Activated naive CD4-positive, alpha-beta T cell (primary cell): ENCODE results near the gene ENOPH1.

Experiments
- DNase-seq, 4 experiments: peaks; one replicate each; lab custom pipeline; 2025; lab: John Stamatoyannopoulos, UW

Gene ENOPH1

DNA sequence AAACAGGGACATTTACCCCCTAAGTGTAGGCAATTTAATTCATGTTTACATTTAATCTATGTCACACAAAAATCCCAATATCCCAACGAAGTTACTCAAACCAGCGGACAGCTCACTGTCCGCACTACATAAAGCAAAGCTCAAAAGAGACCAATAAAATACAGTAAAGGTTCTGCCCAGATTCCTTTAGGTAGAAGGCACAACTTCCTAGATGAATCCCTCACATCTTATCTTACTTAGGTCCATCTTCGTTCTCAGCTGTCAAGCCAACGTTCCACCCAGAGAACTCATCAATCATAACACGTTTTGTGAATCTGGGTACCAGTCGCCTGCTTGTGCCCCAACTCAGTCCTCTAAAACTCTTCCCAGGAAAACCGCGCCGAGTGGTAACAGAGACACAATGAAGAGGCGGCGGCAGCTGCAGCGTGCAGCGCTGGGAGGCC lies 1.8 kb upstream of the ENOPH1 start:
- no peak for DNase-seq

GRCh38 chr4:82428969-82429727 lies 1.2 kb upstream of the ENOPH1 start:
- peak; percentile 85 to 94 (median 88) for DNase-seq

GRCh38 chr4:82429728-82430192 lies 630 bp upstream of the ENOPH1 start:
- DNase-seq = peak in 3 of 4 experiments; percentile 72 to 84 (median 80)

DNA sequence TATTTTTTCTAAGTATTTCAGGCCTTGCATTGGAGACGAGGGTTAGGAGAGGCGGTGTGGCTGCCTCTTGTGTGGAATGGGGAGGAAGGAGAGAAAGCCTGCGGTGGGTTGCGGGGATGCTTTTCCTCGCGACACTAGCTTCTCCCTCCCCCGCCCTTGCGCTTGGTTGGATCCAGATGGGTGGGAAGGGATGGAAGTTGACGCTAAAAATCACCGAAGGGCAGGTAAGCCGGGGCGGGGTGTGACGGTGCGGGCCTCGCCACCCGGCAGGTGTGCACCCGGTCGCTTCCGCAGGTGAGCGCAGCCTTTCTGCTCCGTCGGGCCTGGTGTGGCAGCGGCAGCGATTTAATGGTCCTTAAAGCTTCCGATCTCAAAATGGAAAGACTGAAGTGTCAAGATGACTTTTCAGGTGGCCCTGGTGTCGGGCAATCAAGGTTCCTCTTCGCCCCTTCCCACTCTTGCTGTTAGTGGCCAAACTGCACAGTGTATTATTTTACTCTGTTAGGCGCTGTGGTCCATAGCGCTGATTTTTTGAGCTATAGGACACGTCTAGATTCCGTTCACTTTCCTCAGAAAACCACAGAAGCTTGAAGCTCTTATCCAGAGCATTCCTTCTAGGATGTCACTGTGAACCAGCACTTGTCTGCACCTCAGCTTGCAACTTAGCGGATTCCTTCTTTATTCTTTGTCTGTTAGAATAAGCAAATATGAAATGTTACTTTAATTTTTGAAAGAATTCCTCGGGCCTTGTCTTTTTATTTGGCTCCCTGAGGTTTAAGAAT lies 765 bp downstream of the ENOPH1 start:
- peak in 2 of 4 experiments; percentile 28 to 46 for DNase-seq

DNA sequence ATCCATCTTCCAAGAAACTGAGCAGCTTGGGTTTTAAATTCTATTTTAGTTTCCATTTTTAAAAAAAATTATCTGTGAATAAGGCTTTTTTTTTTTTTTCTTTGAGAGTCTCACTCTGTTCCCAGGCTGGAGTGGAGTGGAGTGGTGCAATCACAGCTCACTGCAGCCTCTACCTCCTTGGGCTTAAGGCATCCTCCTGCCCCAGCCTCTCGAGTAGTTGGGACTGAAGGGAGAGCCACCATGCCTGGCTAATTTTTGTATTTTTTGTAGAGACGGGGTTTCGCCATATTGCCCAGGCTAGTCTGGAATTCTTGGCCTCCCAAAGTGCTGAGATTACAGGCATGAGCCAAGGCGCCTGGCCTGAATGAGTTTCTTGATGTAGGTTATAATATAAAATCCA lies 1.4 kb downstream of the ENOPH1 start:
- DNase-seq = no peak

DNA sequence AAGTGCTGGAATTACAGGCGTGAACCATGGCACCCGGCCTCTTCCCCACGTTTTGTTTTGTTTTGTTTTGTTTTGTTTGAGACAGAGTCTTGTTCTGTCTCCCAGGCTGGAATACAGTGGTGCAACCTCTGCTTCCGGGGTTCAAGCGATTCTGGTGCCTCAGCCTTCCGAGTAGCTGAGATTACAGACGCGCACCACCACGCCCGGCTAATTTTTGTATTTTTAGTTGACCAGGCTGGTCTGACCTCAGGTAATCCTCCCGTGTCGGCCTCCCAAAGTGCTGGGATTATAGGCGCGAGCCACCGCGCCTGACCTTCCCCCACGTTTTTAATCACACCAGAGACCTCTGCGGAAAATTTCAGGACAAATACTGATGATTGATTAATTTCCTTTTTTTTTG lies 2.2 kb downstream of the ENOPH1 start:
- no peak for DNase-seq

DNA sequence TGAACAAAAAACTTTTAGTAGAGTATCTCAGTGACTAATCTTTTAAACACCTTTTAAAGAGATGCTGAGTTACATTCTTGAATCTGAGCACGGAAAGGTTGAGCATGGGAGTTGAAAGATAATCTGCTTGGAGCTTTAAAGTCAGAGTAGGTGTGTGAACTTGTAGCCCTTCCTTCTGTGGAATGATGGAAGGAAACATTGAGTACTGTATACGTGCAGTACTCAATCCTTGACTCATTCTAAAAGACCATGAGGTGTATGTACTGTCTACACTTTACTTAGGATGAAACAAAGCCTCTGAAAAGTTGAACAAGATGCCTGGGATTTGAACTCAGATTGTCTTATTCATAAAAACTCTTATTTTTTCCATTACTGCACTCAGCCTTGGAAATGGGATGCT lies 3.4 kb downstream of the ENOPH1 start:
- no peak for DNase-seq

GRCh38 chr4:82434949-82435348 lies 4.6 kb downstream of the ENOPH1 start:
- DNase-seq = no peak

- DNase-seq = no peak
Measured at GRCh38 chr4:82436130-82436529, 5.7 kb downstream of the ENOPH1 start.

DNA sequence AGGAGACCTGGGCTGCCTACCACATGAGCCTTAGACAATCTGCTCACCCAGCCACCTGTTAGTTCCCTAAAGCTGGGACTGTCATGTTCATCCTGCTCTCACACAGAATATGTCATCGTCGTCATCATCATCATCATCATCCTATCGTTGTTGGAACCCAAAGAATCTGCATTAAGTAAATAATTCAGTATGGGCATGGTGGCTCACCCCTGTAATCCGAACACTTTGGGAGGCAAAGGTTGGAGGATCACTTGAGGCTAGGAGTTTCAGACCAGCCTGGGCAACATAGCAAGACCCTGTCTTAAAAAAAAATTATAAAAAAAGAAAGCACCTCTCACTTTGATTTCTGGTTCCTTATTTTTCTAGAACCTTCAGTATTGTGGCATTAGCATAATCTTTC lies 6.4 kb downstream of the ENOPH1 start:
- no peak for DNase-seq

GRCh38 chr4:82437285-82438005 lies 7.1 kb downstream of the ENOPH1 start:
- no peak for DNase-seq

- DNase-seq = no peak
Measured at GRCh38 chr4:82439088-82439487, 8.7 kb downstream of the ENOPH1 start.

- DNase-seq = no peak
Measured at GRCh38 chr4:82447886-82448285, 17.5 kb downstream of the ENOPH1 start.

- DNase-seq = no peak
Measured at GRCh38 chr4:82450966-82451755, 20.8 kb downstream of the ENOPH1 start.

- DNase-seq = no peak
Measured at GRCh38 chr4:82452026-82452425, 21.6 kb downstream of the ENOPH1 start.

DNA sequence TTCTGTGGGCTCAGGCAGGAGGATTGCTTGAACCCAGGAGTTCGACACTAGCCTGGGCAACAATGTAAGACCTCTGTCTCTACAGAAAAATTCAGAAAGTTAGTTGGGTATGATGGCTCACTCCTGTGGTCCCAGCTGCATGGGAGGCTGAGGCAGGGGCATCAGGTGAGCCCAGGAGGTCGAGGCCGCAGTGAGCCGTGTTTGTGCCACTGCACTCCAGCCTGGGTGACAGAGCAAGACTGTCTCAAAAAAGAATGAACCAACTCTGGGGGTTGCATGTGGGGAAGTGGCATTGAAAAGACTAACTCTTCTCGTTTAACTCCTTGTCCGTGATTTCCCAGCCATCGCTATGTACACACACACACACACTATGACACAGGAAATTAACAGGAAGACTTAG lies 26.9 kb downstream of the ENOPH1 start:
- DNase-seq = no peak

DNA sequence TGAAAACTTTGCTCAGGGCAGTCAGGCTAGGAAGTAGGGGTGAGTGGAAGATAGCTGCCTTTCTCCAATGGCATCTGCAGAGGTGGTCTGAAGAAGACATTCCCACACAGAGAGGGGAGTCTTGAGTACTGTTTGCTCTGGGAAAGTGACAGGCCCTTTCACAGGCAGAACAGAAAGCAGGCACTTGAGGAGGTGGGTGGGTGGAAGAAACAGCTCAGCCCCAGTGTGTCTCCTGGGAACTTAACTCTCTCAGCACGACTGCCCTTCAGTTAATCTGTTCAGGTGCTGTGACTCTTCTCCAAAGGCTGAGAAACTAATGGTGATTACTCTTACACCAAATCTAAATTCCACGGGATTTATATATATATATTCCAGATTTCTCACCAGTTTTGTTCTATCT lies 28.3 kb downstream of the ENOPH1 start:
- no peak for DNase-seq

- DNase-seq = no peak
Measured at GRCh38 chr4:82461710-82462109, 31.3 kb downstream of the ENOPH1 start.

DNA sequence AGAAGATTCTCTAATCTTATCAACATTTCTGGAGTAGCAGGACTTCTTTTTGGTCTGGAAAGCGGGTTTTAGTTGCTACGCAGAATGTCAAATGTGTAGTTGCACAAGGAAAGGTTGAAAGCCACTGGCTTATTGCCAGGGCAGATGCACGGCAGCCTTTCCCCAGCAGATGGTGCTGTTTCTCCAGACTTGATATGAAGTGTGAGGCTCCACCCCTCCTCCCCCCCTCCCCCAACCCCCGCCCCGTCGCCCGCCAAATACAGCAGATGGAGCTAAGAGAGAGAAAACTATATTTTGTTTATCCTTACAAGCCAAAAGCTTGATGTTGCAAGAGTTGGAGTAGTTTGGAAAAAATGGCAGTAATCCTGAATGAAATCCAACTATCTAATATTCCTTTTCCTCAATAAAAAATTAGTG lies 32.0 kb downstream of the ENOPH1 start:
- peak; percentile 67 to 81 (median 78) for DNase-seq

- DNase-seq = no peak
Measured at GRCh38 chr4:82463221-82463620, 32.8 kb downstream of the ENOPH1 start.

GRCh38 chr4:82467471-82467870 lies 37.1 kb downstream of the ENOPH1 start:
- no peak for DNase-seq
